AG04450 (cell line): ENCODE measurements around the gene NKIRAS1. TPM values are rescaled to one million over a fixed set of nuclear protein-coding genes. Genes with fewer than 3 reads are reported as not detected.
A peak's percentile ranks its signal among the peaks of the same experiment; 100 is the strongest.
"Not testable (repeated sequence)": the region's sequence is repeated elsewhere in the genome, so short reads cannot be mapped to it uniquely, and the experiment has no call there.

Experiments used
- CTCF ChIA-PET: fragments of 300-600, 350-600 bp; formaldehyde crosslinking; extraction: SDS; loops from one replicate; lab custom pipeline; 2022; ENCODE audit warnings: antibody characterized with exemption, inconsistent platforms; lab: Charles Lee
- POLR2A ChIA-PET: fragments of 350-600 bp; formaldehyde crosslinking; extraction: SDS; loops from one replicate; lab custom pipeline; 2021; ENCODE audit warnings: antibody characterized with exemption, inconsistent platforms; lab: Yijun Ruan, JAX
- DNase-seq: peaks from one replicate; pipeline ENCODE4 v3.0.0-alpha.2; 2011; ENCODE audit warnings: low read depth, low spot score
- H3K27ac ChIP-seq: one replicate; pipeline ENCODE4 v1.5.1; 2012; ENCODE audit warnings: low read depth, low read length, control low read depth
- H3K27me3 ChIP-seq: one replicate; pipeline ENCODE4 v1.6.0; 2012; ENCODE audit warnings: low read length; ENCODE audit not compliant: control insufficient read depth, insufficient read depth
- H3K4me3 ChIP-seq: 2 replicates; pipeline ENCODE4 v1.5.1; 2011; ENCODE audit warnings: mild to moderate bottlenecking, low read depth, low read length, control low read depth
- H3K9me3 ChIP-seq: 2 replicates; pipeline ENCODE4 v1.5.1; 2012; ENCODE audit warnings: low read length; ENCODE audit not compliant: control insufficient read depth, insufficient read depth
- CTCF ChIP-seq: IDR thresholded peaks from 2 replicates; pipeline ENCODE4 v1.5.1; 2011; ENCODE audit warnings: low read depth, low read length, control low read depth, inconsistent platforms
- polyA plus RNA-seq: library from polyadenylated mRNA; depleted of rRNA; stranded (reverse); fragments of >200 nt; gene quantifications from 2 replicates; pipeline ENCODE4 v1.2.3, GENCODE V29; 2011

Gene NKIRAS1
- polyA plus RNA-seq, 1 experiment: 10.4 TPM

- Histone ChIP-seq H3K27ac (peak overlapping the region; percentile 70), H3K4me3 (peak overlapping the region; percentile 98), H3K27me3 (no peaks in the 10 kb centered on the region), H3K9me3 (peaks cover 5% of the 10 kb centered on the region; the same call in 1 of the 2 replicates)
- ChIA-PET CTCF (interaction anchor here (1.2 to 2.0 kb wide), 3 partner anchors 28 to 82 kb away, joined by 4 to 9 read pairs (median 4); no protein-coding TSS in a partner anchor), POLR2A (interaction anchor here (0.6 to 2.7 kb wide), 49 partner anchors 7 to 571 kb away, joined by 3 to 33 read pairs (median 5); no protein-coding TSS in a partner anchor)
- TF ChIP-seq CTCF: no peak
- DNase-seq: no peak
Observed at GRCh38 chr3:23916152-23916885, 471 bp downstream of the NKIRAS1 start.

DNA sequence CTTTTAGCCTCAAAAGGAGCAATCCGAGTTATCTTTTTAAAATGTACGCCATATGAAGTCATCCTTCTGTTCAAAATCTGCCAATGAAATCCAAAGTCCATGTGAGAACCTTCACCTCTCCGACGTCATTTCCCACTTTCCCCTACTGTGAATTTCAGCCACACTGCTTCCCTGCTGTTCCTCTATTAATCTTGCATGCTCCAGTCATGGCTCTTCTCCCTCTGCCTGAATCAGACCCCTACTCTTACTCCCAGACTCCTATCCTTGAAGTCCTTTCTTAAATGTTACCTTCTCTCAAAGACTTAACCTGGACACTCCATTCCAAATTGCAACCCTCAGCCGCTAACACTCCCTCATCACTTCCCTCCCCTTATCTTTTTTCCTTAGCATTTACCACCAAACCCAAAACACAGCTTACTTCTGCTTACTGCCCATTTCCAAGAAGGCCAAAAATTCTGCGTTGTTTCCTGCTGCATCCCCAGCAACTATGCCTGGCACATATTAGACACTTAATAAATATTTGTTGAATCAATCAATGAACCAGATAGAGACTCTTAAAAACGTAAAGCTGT lies 1.2 kb downstream of the NKIRAS1 start:
- no peak for DNase-seq
- POLR2A ChIA-PET: interaction anchor here (1.5 to 2.7 kb wide), 3 partner anchors 31 to 205 kb away, joined by 5 to 33 read pairs (median 5); no protein-coding TSS in a partner anchor
- H3K27me3 ChIP-seq: no peaks in the 10 kb centered on the region
- peak overlapping the region; percentile 98 for H3K4me3 ChIP-seq
- peaks cover 5% of the 10 kb centered on the region; the same call in 1 of the 2 replicates for H3K9me3 ChIP-seq
- peak overlapping the region; percentile 3 for H3K27ac ChIP-seq
- no peak for TF ChIP-seq CTCF
- CTCF ChIA-PET: interaction anchor here (1.2 to 2.0 kb wide), 3 partner anchors 27 to 81 kb away, joined by 4 to 9 read pairs (median 4); no protein-coding TSS in a partner anchor

GRCh38 chr3:23913873-23914743 lies 2.7 kb downstream of the NKIRAS1 start:
- Histone ChIP-seq H3K27me3 (no peaks in the 10 kb centered on the region), H3K27ac (no peak overlapping the region), H3K4me3 (no peak overlapping the region), H3K9me3 (peaks cover 5% of the 10 kb centered on the region; the same call in 1 of the 2 replicates)
- no peak for DNase-seq
- ChIA-PET POLR2A (no interaction called here), CTCF (interaction anchor here (1.3 kb wide), 1 partner anchor 14 kb away, joined by 3 read pairs; no protein-coding TSS in a partner anchor)
- no peak for TF ChIP-seq CTCF

GRCh38 chr3:23913182-23913581 lies 3.6 kb downstream of the NKIRAS1 start:
- H3K27me3 ChIP-seq: no peaks in the 10 kb centered on the region
- no peak for DNase-seq
- TF ChIP-seq CTCF: no peak
- H3K4me3 ChIP-seq: no peak overlapping the region
- no peak overlapping the region for H3K27ac ChIP-seq
- ChIA-PET POLR2A (no interaction called here), CTCF (no interaction called here)
- H3K9me3 ChIP-seq: peaks cover 5% of the 10 kb centered on the region; the same call in 1 of the 2 replicates

DNA sequence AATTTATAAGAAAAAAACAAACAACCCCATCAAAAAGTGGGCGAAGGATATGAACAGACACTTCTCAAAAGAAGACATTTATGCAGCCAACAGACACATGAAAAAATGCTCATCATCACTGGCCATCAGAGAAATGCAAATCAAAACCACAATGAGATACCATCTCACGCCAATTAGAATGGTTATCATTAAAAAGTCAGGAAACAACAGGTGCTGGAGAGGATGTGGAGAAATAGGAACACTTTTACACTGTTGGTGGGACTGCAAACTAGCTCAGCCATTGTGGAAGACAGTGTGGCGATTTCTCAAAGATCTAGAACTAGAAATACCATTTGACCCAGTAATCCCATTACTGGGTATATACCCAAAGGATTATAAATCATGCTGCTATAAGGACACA lies 4.5 kb downstream of the NKIRAS1 start:
- DNase-seq, H3K27ac ChIP-seq, H3K27me3 ChIP-seq, POLR2A ChIA-PET, H3K9me3 ChIP-seq, H3K4me3 ChIP-seq: not testable (repeated sequence)
- CTCF ChIA-PET: interaction anchor here (1.3 kb wide), 1 partner anchor 24 kb away, joined by 4 read pairs; no protein-coding TSS in a partner anchor
